SK-N-SH (cell line): ENCODE data around the gene GNA14.

Experiments
- EP300 ChIP-seq, 2 experiments: IDR thresholded peaks; 2 replicates each; pipeline versions ENCODE4 v1.4.0 to v1.6.1; 2012; ENCODE audit warnings: borderline replicate concordance in 1 of 2, low read depth in 1 of 2, low read length in 1 of 2
- RAD21 ChIP-seq: IDR thresholded peaks from 2 replicates; pipeline ENCODE4 v1.6.1; 2012; ENCODE audit warnings: mild to moderate bottlenecking, low read length
- TEAD4 ChIP-seq: IDR thresholded peaks from 2 replicates; pipeline ENCODE4 v1.4.0; 2012; ENCODE audit warnings: mild to moderate bottlenecking, borderline replicate concordance; ENCODE audit not compliant: insufficient read depth
- TF ChIP-seq, protein P1 (sequence below): IDR thresholded peaks from 2 replicates; pipeline ENCODE4 v1.4.0; 2012; ENCODE audit warnings: low read depth, borderline replicate concordance
- TF ChIP-seq, protein P2 (sequence below): fragments of 200-600 bp; sonication (generic); IDR thresholded peaks from 2 replicates; pipeline ENCODE4 v1.6.1; 2017; ENCODE audit warnings: antibody characterized with exemption, mild to moderate bottlenecking, moderate library complexity

GRCh38 chr9:77505232-77505631 lies 142.9 kb downstream of the GNA14 start:
- TF ChIP-seq, protein P1, sequence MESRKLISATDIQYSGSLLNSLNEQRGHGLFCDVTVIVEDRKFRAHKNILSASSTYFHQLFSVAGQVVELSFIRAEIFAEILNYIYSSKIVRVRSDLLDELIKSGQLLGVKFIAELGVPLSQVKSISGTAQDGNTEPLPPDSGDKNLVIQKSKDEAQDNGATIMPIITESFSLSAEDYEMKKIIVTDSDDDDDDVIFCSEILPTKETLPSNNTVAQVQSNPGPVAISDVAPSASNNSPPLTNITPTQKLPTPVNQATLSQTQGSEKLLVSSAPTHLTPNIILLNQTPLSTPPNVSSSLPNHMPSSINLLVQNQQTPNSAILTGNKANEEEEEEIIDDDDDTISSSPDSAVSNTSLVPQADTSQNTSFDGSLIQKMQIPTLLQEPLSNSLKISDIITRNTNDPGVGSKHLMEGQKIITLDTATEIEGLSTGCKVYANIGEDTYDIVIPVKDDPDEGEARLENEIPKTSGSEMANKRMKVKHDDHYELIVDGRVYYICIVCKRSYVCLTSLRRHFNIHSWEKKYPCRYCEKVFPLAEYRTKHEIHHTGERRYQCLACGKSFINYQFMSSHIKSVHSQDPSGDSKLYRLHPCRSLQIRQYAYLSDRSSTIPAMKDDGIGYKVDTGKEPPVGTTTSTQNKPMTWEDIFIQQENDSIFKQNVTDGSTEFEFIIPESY, result no peak
- TF ChIP-seq, protein P2, sequence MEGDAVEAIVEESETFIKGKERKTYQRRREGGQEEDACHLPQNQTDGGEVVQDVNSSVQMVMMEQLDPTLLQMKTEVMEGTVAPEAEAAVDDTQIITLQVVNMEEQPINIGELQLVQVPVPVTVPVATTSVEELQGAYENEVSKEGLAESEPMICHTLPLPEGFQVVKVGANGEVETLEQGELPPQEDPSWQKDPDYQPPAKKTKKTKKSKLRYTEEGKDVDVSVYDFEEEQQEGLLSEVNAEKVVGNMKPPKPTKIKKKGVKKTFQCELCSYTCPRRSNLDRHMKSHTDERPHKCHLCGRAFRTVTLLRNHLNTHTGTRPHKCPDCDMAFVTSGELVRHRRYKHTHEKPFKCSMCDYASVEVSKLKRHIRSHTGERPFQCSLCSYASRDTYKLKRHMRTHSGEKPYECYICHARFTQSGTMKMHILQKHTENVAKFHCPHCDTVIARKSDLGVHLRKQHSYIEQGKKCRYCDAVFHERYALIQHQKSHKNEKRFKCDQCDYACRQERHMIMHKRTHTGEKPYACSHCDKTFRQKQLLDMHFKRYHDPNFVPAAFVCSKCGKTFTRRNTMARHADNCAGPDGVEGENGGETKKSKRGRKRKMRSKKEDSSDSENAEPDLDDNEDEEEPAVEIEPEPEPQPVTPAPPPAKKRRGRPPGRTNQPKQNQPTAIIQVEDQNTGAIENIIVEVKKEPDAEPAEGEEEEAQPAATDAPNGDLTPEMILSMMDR, result no peak
- TF ChIP-seq TEAD4 (no peak), RAD21 (no peak), EP300 (IDR thresholded peaks at IDR 0.05; ENCODE audit: borderline replicate concordance in 1 of 2, low read depth in 1 of 2, low read length in 1 of 2) (no peak)
